Stimulated activated CD8-positive, alpha-beta memory T cell treated with anti-CD3 and anti-CD28 coated beads, Interleukin-12 subunit alpha, Interleukin-12 subunit beta, amount 100 ng/mL, for 24 hours (primary cell): ENCODE measurements around the gene NCR3LG1.
"Not testable (repeated sequence)": the region's sequence is repeated elsewhere in the genome, so short reads cannot be mapped to it uniquely, and the experiment has no call there.

Experiments
- DNase-seq: peaks from one replicate; pipeline ENCODE4 v3.0.0-alpha.2; 2020; ENCODE audit errors: extremely low read depth

The NCR3LG1 gene

DNA sequence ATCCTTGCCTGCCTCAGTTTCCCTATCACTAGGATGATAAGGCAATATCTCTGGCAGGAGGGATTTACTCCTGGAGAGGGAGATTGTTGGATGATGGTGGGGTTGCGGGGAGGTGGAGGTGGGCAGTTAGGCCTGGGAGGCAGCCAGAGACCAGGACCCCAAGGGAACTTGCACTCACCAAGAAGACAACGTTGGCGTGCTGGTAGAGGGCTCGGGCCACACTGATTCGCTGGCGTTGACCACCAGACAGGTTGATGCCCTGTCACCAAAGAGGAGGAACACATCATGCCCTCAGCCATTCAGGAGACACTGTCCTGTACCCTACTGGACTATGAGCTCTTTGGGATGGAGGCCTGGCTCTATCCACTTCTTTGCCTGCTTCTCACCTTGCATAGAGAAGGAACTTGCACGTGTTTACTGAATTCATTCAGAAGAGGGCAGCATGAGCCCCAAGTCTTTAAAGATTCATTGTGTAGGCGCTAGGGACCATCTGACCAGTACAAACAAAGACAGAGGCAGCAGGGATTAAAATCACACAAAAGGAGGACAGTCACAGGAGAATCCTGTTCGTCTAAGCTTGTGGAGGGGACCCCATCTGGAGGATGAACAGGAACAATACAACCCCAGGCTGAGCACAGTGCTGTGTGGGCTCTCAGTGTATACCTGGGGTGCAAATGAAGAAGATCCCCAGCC, 61.0 kb downstream of the NCR3LG1 start:
- DNase-seq: no peak

DNA sequence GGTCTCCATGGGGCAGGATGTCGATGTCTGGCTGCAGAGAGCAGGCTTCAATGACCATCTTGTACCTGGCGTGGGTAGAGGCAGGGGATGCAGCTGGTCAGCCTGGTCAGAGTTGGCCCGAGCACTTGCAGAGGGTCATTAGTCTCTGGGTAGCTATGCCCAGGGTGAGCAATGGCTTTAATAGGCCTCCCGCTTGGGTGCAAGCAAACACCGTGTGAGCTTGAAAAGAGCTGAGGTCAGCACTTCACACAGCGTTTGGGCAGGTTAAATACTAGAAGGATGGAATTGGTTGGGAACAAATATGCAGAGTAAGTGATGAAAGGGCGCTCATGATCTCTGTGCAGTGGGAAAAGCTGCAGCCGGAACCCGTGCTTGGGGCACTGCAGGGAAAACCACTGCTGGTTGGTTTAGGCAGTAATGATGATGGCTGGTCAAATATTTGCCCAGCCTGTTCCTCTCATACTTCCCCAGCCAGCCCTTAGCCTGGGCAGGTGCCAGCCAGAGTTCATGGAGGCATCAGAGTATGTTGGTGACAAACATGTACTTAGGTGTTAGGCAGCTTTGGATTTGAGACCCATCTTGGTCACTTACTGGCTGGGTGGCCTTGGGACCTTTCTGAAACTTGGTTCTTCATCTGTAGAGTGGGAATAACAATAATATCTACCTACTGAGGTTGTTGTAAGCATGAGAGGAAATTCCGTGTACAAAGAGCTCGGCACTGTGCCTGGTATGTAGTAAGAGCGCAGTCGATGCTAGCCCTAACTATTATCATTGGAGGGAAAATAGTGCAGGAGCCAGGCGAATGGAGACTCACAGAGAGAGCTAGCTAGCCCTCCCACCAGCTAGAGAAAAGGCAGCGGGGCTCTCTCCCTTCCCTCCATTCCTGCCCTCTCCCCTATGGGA, 62.1 kb downstream of the NCR3LG1 start:
- no peak for DNase-seq

GRCh38 chr11:17414317-17414737, 62.7 kb downstream of the NCR3LG1 start:
- DNase-seq: no peak

DNA sequence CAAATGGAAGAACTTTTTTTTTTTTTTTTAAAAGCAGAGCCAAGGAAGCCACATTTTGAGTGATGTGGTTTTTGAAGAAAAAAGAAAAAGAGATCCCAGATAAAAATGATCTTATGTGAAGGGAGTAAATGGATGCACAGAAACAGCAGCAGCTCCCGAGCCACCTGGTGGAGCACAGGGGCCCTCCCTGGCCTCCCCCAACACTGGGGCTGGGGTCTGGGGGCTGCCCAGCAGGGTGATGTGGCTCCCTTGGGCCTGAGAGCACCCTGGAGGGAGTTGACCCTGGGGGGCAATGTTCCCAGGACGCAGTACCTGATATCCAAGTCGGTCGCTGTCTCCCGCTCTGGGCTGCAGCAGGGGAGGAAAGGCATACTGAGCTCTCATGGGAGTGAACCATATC, 63.4 kb downstream of the NCR3LG1 start:
- no peak for DNase-seq

DNA sequence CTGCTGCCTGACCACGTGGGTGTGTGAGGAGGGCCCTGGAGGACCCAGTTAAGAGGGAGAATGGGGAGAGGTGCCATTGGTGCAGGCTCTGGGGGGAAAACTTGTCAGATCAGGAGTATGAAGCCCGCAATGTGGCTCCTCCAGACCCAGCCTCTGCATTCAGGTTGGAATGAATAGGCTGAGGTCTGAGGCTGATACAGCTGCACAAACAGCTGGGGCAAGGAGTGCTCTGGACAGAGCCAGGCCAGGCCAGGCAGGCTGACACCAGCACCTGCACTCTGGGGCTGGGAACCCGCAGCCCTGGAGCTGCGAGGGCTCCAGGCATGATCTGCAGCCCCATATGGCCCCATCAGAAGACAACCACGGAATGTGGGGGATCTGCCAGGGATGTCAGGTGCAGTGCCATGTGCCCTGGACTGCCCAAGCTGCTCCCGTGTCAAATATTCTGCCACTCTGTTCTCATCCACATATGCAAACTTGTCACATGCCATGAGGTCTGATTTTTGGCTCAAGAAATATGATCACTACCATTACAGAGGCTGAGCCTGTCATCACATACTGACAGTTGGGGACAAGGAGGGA, 64.0 kb downstream of the NCR3LG1 start:
- DNase-seq: no peak

- no peak for DNase-seq
Measured at GRCh38 chr11:17416492-17416891, 64.9 kb downstream of the NCR3LG1 start.

- no peak for DNase-seq
Measured at GRCh38 chr11:17418444-17419081, 67.0 kb downstream of the NCR3LG1 start.

DNA sequence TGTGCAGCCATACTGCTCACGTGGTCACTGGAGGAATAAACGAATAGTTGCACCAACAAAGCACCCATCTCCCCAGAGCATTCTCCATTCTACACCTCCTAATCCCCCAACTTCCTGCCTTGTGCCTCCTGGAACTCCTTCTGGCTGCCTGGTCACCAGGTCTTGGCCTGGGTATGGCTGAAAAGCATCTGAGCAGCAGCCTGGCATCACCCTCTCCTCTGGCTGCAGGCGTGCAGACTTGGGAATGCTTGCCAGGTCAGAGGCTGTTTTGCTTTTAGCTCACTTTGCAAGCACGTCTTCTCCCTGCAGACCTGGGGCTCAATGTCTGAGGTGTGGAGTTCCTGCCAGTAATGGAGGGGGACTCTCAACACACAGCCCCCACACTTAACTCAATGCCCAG, 70.2 kb downstream of the NCR3LG1 start:
- DNase-seq: no peak

DNA sequence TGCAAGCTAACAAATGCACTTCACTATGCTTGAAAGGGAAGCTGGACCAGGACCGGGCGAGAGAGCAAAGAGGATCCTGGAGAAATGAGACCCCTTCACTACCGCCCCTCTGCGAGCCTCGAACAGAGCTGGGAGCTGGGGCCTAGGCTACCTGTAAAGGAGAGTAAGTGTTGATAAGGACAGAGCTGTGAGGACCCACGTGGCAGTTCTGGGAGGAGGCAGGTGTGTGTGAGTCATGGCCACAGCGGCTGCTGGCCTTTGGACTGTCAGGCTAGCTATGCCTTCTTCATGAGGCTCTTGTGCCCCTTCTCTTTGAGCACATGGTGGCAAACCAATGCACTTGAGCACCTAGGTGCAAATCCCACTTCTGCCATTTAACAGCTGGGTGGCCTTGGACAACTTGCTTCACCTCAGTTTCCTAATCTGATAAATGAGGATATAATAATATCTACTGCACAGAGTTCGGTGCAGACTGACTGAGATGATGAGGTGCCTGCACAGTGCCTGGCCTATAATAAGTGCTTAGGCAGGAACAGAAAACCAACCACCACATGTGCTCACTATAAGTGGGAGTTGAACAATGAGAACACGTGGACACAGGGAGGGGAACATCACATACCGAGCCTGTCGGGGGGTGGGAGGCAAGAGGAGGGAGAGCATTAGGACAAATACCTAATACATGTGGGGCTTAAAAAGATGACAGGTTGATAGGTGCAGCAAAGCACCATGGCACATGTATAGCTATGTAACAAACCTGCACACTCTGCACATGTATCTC, 72.1 kb downstream of the NCR3LG1 start:
- DNase-seq: no peak

DNA sequence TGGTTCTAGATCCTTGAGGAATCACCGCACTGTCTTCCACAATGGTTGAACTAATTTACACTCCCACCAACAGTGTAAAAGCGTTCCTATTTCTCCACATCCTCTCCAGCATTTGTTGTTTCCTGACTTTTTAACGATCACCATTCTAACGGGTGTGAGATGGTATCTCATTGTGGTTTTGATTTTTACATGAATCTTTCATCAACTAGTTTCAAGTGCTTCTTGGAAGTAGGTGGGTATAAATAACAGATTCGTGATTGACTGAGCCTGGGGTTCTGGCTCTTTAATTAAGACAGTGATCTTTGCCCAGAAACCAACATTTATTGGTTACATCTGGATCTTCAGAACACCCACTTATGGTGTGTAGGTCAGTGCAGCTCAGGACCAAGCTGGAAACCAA, 74.6 kb downstream of the NCR3LG1 start:
- DNase-seq: not testable (repeated sequence)
